ENCODE measurements around the gene ADAMTS9. TPM values are rescaled to one million over a fixed set of nuclear protein-coding genes. Genes with fewer than 3 reads are reported as not detected.

The ADAMTS9 gene
- polyA plus RNA-seq, 2 of the 4 experiments (the other 2 are of a cell fraction), result 0.34 to 1.1 TPM

- Histone ChIP-seq H3K4me2 (no peak overlapping the region), H3K9me3 (no peaks in the 10 kb centered on the region), H3K4me3 (no peak overlapping the region), H3K27ac (no peak overlapping the region), H3K4me1 (no peaks in the 10 kb centered on the region)
- ChIA-PET POLR2A (no interaction called here), CTCF (no interaction called here)
- FAIRE-seq (no peak), ATAC-seq (no peak), DNase-seq (ENCODE audit: low read depth in 1 of 2, low spot score in 1 of 2) (no peak)
- 33% methylated on average over 4 of the region's 4 CpGs for WGBS (ENCODE audit: missing lambda C conversion rate)
- TF ChIP-seq CHD4 (IDR thresholded peaks at IDR 0.05; ENCODE audit: borderline replicate concordance) (no peak), RCOR1 (IDR thresholded peaks at IDR 0.05; ENCODE audit: low read depth, low read length) (no peak), MAX (IDR thresholded peaks at IDR 0.05) (no peak), ZSCAN20 (CRISPR knock-in tag; IDR thresholded peaks at IDR 0.05) (no peak), EP300 (IDR thresholded peaks at IDR 0.05) (no peak), KDM1A (IDR thresholded peaks at IDR 0.05; ENCODE audit: low read depth) (no peak), RARB (CRISPR knock-in tag; IDR thresholded peaks at IDR 0.05) (no peak)
Measured at GRCh38 chr3:64612082-64612860, 75.5 kb downstream of the ADAMTS9 start.

- no peaks in the 10 kb centered on the region for H3K4me1 ChIP-seq
- DNase-seq (ENCODE audit: low read depth in 1 of 2, low spot score in 1 of 2) (no peak), FAIRE-seq (no peak), ATAC-seq (no peak)
- no peaks in the 10 kb centered on the region for H3K9me3 ChIP-seq
- POLR2A ChIA-PET, result no interaction called here
- no peak overlapping the region for H3K4me3 ChIP-seq
- no peak overlapping the region for H3K4me2 ChIP-seq
- 61% methylated on average over 2 of the region's 2 CpGs for WGBS (ENCODE audit: missing lambda C conversion rate)
- CTCF ChIA-PET, result interaction anchor here (0.6 kb wide), 1 partner anchor 105 kb away, joined by 3 read pairs; no protein-coding TSS in a partner anchor
- TF ChIP-seq GATA3 (IDR thresholded peaks at IDR 0.05; ENCODE audit: borderline replicate concordance) (no peak), CBX2 (IDR thresholded peaks at IDR 0.05; ENCODE audit: borderline replicate concordance, low read depth) (no peak), POLR2AphosphoS2 (conservative IDR thresholded peaks at IDR 0.05; ENCODE audit: low read length) (no peak), BCL3 (IDR thresholded peaks at IDR 0.05) (no peak), MYC (IDR thresholded peaks at IDR 0.05; ENCODE audit: borderline replicate concordance, low read length) (no peak), RCOR1 (IDR thresholded peaks at IDR 0.05; ENCODE audit: low read depth, low read length) (no peak), KDM5A (IDR thresholded peaks at IDR 0.05) (no peak), HOXA7 (CRISPR knock-in tag; IDR thresholded peaks at IDR 0.05) (no peak), NPAS2 (CRISPR knock-in tag; IDR thresholded peaks at IDR 0.05; ENCODE audit: borderline replicate concordance) (no peak), JUN (IDR thresholded peaks at IDR 0.05) (no peak), CHD2 (IDR thresholded peaks at IDR 0.05; ENCODE audit: low read length, partially characterized antibody) (no peak), MAZ (IDR thresholded peaks at IDR 0.05; ENCODE audit: borderline replicate concordance, low read depth, low read length) (no peak)
- H3K27ac ChIP-seq, result no peak overlapping the region
Measured at GRCh38 chr3:64608741-64609140, 79.1 kb downstream of the ADAMTS9 start.

- Histone ChIP-seq H3K9me3 (no peaks in the 10 kb centered on the region), H3K4me1 (no peaks in the 10 kb centered on the region), H3K4me2 (no peak overlapping the region), H3K27ac (no peak overlapping the region), H3K4me3 (no peak overlapping the region)
- POLR2A ChIA-PET, result no interaction called here
- WGBS (ENCODE audit: missing lambda C conversion rate), result 47% methylated on average over 2 of the region's 2 CpGs
- no peak for FAIRE-seq
- CTCF ChIA-PET, result no interaction called here
- DNase-seq (ENCODE audit: low read depth in 1 of 2, low spot score in 1 of 2), result no peak
- no peak for ATAC-seq
- no peak for TF ChIP-seq JUN (IDR thresholded peaks at IDR 0.05)
- no peak for TF ChIP-seq ZSCAN20 (CRISPR knock-in tag; IDR thresholded peaks at IDR 0.05)
- no peak for TF ChIP-seq TP53 (CRISPR knock-in tag; IDR thresholded peaks at IDR 0.05)
- no peak for TF ChIP-seq CHD2 (IDR thresholded peaks at IDR 0.05; ENCODE audit: low read length, partially characterized antibody)
- TF ChIP-seq MAFK (IDR thresholded peaks at IDR 0.05; ENCODE audit: partially characterized antibody), result no peak
- TF ChIP-seq RNF2 (IDR thresholded peaks at IDR 0.05; ENCODE audit: borderline replicate concordance, low read depth), result no peak
- no peak for TF ChIP-seq HOXB5 (CRISPR knock-in tag; IDR thresholded peaks at IDR 0.05)
- TF ChIP-seq HMGXB4 (CRISPR knock-in tag; IDR thresholded peaks at IDR 0.05; ENCODE audit: borderline replicate concordance), result no peak
- no peak for TF ChIP-seq GATA3 (IDR thresholded peaks at IDR 0.05; ENCODE audit: borderline replicate concordance)
- TF ChIP-seq ELK1 (IDR thresholded peaks at IDR 0.05; ENCODE audit: low read depth, low read length), result no peak
- TF ChIP-seq KDM5A (IDR thresholded peaks at IDR 0.05), result no peak
- no peak for TF ChIP-seq CEBPB (IDR thresholded peaks at IDR 0.05)
- no peak for TF ChIP-seq FOSL2 (IDR thresholded peaks at IDR 0.05)
- no peak for TF ChIP-seq FOSL2 (CRISPR knock-in tag; IDR thresholded peaks at IDR 0.05)
- TF ChIP-seq PBX3 (IDR thresholded peaks at IDR 0.05), result no peak
- TF ChIP-seq PHF8 (IDR thresholded peaks at IDR 0.05; ENCODE audit: borderline replicate concordance, low read depth), result no peak
Measured at GRCh38 chr3:64607032-64607551, 80.7 kb downstream of the ADAMTS9 start.
